Activated gamma-delta T cell treated with anti-CD3 and anti-CD28 coated beads, Interleukin-2, amount 50 U/mL, for 16 hours (primary cell): ENCODE measurements around the gene ATF5.
"Not testable (repeated sequence)": the region's sequence is repeated elsewhere in the genome, so short reads cannot be mapped to it uniquely, and the experiment has no call there.

Source experiments
- DNase-seq: peaks from one replicate; pipeline ENCODE4 v3.0.0-alpha.2; 2020; ENCODE audit warnings: low read depth

ATF5 gene

DNA sequence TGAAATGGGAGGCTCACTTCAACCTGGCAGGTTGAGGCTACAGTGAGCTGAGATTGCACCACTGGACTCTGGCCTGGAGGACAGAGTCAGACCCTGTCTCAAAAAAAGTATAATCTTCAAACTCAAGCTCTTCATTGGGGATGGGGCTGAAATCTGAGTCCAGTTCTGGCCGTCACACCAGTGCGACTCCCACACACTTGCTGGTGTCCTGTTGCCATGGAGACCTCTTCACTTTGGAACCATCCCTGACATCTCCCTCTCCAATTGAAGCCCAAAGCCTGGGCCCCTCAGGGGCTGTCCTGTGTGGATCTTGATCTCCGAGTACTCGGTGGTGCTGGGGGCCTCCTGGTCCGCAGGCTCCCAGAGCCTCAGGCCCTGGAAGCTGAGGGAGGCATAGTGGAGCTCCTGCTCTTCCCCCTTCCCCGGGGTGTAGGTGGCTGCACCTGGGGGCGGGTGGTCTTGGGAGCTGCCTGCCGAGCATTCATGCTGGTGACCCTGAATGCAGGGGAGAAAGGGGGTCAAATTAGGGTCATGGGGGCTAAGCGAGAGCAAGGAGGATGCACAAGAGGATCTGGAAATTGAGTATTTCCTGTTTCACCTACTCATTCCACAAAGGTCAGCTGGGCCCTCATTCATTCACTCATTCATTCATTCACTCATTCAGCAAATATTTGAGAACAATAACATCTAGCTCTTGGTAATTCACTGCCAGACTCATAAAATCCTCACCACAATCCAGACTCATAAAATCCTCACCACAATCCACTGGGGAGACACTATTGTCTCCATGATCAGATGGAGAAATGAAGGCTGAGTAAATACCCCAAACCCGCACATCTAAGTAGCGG, 21.0 kb downstream of the ATF5 start:
- no peak for DNase-seq

- DNase-seq: no peak
Measured at GRCh38 chr19:49950590-49950948, 21.6 kb downstream of the ATF5 start.

DNA sequence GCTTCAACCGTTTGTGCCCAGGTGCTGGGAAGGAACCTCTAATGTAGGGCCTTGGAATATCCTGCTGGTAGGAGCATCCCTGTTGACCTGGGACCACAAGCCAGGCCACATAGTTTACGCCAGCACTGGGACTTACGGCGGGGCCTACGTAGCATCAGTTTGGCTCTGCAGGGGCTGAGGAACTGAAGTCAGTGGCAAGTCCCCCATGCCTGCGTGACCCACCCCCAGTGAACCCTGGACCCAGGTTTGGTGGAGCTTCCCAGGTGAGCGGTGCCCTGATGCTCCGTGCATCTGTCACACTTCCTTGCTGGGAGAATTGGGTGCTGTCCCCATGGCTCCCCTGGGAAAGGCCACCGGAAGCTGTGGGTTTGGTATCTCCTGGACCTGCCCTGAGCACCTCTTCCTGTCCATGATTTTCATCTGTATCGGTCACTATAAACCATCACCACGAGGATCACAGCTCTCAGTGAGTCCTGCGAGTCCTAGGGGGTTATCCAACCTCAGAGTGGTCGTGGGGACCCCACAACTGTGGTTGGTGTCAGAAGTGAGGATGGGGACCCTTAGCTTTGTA, 22.0 kb downstream of the ATF5 start:
- no peak for DNase-seq

DNA sequence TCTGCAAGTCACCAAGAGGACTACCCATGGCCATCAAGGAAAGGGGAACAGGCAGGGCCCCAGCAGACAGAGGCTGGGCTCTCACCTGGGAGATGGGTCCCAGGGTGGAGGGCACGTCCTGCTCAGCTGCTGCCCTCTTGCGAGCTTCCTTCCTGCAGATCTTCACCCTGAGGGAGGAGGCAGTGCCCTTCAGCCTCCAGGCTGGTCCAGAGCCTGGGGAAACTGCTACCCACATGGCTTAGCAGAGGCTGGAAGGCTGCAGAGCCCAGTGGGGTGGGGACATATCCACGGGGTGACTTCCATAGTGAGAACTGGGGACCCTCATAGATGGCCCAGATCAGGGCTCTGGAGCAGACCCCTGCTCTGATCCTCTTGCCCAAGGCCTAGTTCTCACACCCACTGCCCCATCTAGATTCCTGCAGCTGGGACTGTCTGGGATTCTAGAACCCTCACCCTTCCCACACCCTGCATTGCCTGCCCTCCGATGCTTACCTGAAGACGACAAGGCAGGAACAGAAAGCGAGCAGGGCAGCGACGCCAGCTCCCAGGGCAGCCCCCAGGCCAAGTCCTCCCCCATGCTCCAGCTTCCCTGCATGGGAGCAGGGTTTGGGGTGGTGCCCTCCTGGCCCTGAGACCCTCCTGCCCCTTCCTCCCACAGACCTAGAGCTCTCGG, 22.9 kb downstream of the ATF5 start:
- no peak for DNase-seq

DNA sequence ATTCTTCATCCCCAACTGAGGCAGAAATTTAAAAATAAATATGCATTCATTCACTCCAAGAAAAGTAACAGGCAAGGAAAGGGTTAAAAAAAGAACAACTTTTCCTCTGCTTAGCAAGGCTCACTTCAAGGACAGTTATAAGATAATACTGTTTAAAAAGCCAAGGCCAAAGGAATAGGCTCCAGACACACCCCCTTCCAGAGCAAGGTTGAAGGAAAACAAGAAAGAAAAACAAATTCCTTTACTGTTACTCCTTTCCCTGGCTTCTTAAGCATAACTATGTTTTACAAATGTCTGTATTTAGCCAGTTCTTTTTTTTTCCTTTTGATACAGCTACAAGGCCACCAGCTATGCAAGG, 23.5 kb downstream of the ATF5 start:
- DNase-seq: no peak

DNA sequence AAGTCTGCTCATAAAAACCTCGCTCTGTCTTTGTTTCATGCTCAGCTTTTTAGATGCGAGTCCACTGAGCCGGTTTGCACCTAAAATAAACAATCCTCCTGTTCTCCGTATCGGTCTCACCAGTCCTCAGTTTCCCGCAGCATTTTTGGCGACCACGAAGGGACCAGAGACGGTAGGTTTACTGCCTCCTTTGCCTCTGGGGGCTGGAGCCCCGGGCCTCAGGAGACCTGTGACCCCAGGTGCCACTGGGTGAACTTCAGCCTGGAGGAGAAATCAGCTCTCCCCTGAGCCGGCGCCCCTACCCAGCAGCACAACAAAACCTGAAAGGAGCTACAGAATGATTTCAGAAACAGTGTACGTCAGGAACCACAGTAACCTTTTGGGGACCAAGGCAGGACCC, 23.9 kb downstream of the ATF5 start:
- no peak for DNase-seq

- DNase-seq: no peak
Measured at GRCh38 chr19:49953416-49953815, 24.4 kb downstream of the ATF5 start.

DNA sequence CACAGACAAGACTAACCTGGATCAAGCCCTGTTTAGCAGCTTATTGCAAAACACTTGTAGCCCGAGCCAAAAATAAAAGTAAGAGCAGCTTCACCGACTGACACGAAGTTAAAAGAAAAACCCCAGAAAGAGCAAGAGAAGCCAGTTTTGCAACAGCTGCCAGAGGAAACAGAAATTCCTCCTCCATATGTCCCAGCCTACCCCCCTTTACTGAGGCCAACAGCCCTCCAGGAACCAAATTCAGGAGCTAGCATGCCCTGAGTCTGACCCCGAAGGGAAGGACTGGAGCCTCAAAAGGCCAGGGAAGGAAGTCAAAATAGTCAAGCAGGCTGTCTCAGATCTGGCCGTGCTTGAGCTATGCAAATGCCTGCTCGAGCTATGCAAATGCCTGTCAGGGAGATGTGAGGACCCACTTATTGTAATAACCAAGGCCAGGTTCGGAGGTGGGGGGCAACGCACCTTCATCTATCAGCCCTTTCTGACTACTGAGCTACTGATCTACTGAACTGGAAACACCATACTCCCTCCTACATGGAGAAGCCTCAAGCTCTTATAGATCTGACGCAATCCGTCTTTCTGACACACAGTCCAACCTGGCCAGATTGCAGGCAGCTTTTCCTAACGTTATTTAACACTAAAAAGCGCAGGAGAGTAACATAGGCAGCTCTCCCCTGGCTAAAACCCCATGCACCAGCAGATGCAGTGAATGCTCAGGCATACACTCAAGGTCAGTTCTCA, 25.3 kb downstream of the ATF5 start:
- no peak for DNase-seq

- no peak for DNase-seq
Measured at GRCh38 chr19:49954933-49955332, 25.9 kb downstream of the ATF5 start.

DNA sequence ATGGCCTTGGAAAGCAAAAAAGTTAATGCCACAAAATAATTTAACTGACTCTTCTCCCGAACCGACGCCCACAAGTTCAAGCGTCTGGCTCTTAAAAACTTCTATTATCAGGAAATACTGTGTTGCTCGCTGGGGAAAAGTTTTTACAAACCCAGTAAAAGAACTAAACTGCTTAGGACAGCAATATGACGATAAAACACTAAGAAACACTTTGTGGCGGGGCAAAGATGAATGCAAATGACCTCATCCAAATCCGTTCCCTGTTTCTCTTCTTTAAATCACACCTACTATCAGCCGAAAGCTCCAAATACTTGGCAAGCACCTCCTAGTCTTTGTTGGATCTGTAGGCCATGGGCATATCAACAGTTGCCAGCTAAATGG, 27.1 kb downstream of the ATF5 start:
- no peak for DNase-seq

- no peak for DNase-seq
Measured at GRCh38 chr19:49957262-49957915, 28.4 kb downstream of the ATF5 start.

DNA sequence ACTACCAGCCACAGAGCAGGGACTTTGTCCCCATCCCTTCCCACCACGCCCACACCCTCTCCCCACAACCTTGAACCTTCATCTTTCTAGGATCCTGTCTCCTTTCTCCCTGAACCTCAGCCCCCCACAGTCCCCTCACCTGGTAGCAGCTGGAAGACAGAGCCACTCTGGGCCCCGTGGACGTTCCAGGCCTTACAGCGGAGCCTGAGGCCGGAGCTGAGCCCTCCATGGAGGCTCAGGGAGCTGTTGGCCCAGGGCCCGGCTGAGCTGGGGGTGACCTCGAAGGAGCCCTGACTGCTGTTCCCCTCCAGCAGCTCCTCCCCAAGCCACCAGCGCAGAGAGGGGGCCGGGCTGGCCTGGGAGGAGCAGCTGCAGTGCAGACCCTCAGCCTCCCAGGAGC, 29.1 kb downstream of the ATF5 start:
- DNase-seq: not testable (repeated sequence)

DNA sequence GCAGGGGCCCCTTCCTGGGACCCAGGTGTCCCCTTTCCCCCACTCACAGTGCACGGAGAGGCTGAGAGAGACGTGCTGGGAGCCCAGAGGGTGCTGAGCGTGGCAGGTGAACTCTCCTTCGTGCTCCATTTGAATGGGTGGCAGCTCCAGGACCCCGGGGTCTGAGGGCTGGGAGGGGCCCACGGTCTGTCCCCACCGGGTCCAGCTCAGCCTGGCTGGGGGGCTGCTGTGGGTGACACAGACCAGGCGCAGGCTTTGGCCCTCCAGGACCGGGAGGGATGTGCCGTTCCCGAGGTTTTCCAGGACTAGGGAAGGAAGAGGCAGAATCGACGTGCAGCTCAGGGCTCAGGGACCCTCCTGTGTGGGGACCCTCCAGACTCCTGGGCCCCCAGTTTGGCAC, 29.6 kb downstream of the ATF5 start:
- not testable (repeated sequence) for DNase-seq

DNA sequence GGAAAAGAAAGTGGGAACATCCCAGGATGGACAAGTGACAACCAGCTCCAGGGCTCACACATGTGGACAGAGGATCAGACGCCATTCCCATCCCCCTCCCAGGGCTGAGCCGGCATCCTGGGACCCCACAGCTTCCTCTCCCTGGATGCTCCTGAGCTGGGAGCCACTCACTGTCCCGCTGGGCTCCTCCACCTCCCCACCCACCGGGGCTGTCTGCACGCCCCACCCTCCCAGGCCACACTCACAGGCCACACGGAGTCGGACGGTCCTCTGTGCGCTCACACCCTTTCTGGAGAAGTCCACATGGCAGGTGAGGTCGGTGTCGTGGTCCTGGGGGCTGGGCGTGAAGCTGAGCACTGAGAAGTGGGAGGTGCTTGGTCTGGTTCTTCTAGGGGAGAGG, 30.9 kb downstream of the ATF5 start:
- not testable (repeated sequence) for DNase-seq

- DNase-seq: not testable (repeated sequence)
Measured at GRCh38 chr19:49960980-49961379, 32.0 kb downstream of the ATF5 start, which contains the start of gene SIGLEC11. SIGLEC11 (minus strand) TSS chr19:49961172; CDS start chr19:49961081, 91 bp downstream.

GRCh38 chr19:49968279-49968922, 39.4 kb downstream of the ATF5 start:
- no peak for DNase-seq

GRCh38 chr19:49969355-49969754, 40.4 kb downstream of the ATF5 start:
- not testable (repeated sequence) for DNase-seq

GRCh38 chr19:49971991-49972411, 43.0 kb downstream of the ATF5 start:
- DNase-seq: no peak

GRCh38 chr19:49972841-49973240, 43.8 kb downstream of the ATF5 start:
- DNase-seq: no peak

DNA sequence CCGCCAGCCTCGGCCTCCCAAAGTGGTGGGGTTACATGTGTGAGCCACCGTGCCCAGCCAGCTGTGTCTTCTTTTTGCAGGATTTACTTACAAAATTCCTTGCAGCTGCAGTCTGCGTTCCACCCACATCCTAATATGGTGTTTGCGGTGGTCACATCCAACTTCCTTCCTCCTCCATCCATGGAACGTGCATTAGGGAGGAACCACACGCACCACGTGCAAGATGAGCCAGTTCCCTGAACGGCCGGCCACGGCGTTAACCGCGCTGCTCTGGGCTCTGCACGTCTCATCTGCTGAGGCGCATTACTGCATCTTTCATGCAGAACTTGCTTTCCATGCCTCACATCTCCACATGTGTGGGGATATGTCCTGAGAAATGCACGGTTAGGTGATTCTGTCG, 45.0 kb downstream of the ATF5 start:
- DNase-seq: no peak

- DNase-seq: no peak
Measured at GRCh38 chr19:49975051-49975450, 46.0 kb downstream of the ATF5 start.

GRCh38 chr19:49976496-49976895, 47.5 kb downstream of the ATF5 start:
- DNase-seq: no peak
